HFFc6 (cell line): ENCODE measurements around the gene NCKAP5. TPM values are rescaled to one million over a fixed set of nuclear protein-coding genes. Genes with fewer than 3 reads are reported as not detected.

Experiments used
- DNase-seq: peaks from one replicate; pipeline ENCODE4 v3.0.0-alpha.2; 2018
- H3K27ac Mint-ChIP-seq: 2 replicates; pipeline ENCODE4 v1.8.0; 2020; ENCODE audit warnings: mild to moderate bottlenecking, mixed read lengths
- H3K27me3 Mint-ChIP-seq: 2 replicates; pipeline ENCODE4 v1.8.0; 2021; ENCODE audit warnings: mild to moderate bottlenecking, moderate library complexity, mixed read lengths; ENCODE audit not compliant: insufficient read depth
- H3K36me3 Mint-ChIP-seq: 2 replicates; pipeline ENCODE4 v1.8.0; 2021; ENCODE audit warnings: low read depth, mixed read lengths
- H3K4me1 Mint-ChIP-seq: 2 replicates; pipeline ENCODE4 v1.8.0; 2020; ENCODE audit warnings: low read depth, mixed read lengths
- H3K4me3 Mint-ChIP-seq: 2 replicates; pipeline ENCODE4 v1.8.0; 2020; ENCODE audit warnings: mild to moderate bottlenecking, moderate library complexity, mixed read lengths
- H3K9me3 Mint-ChIP-seq: 2 replicates; pipeline ENCODE4 v1.8.0; 2020; ENCODE audit warnings: mild to moderate bottlenecking, mixed read lengths
- total RNA-seq, 6 experiments: library from RNA; stranded (reverse); fragmentation: NEBNext Ultra II Directional; extraction: Animal tissue kit (Norgen Biotek cat#: 25700); gene quantifications; 2 replicates in 1 of 6; 3 replicates in 5 of 6; pipeline ENCODE4 v1.2.3, GENCODE V29; 2021
- TF ChIP-seq, protein P1 (sequence below): fragments of 200-600 bp; sonication (generic); IDR thresholded peaks from 2 replicates; pipeline ENCODE4 v1.5.0; 2021; ENCODE audit warnings: antibody characterized with exemption, mild to moderate bottlenecking

The NCKAP5 gene
- total RNA-seq, 6 experiments from 2014 or later: 0.31 to 4.0 (median 3.1) TPM

DNA sequence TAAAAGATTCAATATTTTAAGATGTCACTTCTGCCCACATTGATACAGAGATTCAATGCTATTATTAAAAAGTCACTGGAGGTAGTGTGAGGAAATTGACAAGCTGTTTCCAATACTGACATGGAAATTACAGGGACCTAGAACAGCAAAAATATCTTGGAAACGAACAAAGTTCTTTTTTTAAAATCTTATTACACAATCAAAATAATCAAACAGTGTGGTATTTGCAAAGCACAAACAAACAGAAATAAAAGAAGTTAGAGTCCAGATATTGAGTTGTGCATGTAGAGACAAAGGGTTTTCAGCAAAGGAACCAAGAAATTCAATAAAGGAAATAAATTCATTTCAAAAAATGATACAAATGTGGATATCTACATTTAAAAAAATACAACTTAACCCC, 369.6 kb downstream of the NCKAP5 start:
- TF ChIP-seq, protein P1, sequence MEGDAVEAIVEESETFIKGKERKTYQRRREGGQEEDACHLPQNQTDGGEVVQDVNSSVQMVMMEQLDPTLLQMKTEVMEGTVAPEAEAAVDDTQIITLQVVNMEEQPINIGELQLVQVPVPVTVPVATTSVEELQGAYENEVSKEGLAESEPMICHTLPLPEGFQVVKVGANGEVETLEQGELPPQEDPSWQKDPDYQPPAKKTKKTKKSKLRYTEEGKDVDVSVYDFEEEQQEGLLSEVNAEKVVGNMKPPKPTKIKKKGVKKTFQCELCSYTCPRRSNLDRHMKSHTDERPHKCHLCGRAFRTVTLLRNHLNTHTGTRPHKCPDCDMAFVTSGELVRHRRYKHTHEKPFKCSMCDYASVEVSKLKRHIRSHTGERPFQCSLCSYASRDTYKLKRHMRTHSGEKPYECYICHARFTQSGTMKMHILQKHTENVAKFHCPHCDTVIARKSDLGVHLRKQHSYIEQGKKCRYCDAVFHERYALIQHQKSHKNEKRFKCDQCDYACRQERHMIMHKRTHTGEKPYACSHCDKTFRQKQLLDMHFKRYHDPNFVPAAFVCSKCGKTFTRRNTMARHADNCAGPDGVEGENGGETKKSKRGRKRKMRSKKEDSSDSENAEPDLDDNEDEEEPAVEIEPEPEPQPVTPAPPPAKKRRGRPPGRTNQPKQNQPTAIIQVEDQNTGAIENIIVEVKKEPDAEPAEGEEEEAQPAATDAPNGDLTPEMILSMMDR: no peak
- Mint-ChIP-seq H3K27ac (no peak overlapping the region), H3K4me3 (no peak overlapping the region), H3K36me3 (peaks cover 9% of the 10 kb centered on the region; the same call in 1 of the 2 replicates), H3K9me3 (peaks cover 14% of the 10 kb centered on the region; the same call in 1 of the 2 replicates), H3K27me3 (0 out of 2 replicates have a peak, but pooled peaks cover 3% of the 10 kb centered on the region), H3K4me1 (peaks cover 56% of the 10 kb centered on the region)
- DNase-seq: no peak

DNA sequence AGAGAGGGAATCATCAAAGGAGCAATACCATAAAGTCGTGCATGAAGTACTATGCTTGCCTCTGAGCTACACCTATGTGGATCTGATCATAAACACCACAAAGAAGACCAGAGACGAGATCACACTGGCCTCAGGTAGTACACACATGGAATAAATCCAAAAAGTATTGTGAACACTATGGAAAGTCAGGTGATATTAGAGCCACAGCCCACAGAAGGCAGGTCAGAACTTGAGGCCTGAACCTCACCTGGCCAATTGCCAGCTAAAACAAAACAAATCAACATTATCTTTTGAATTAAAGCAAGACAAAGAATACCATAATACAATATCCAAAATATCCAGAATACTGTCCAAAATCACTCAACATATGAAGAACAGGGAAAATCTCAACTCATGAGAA, 371.1 kb downstream of the NCKAP5 start:
- H3K4me1 Mint-ChIP-seq: peaks cover 55% of the 10 kb centered on the region
- DNase-seq: no peak

GRCh38 chr2:133194777-133195335, 373.4 kb downstream of the NCKAP5 start:
- Mint-ChIP-seq H3K27me3 (no peaks in the 10 kb centered on the region), H3K4me1 (peaks cover 34% of the 10 kb centered on the region; the same call in 1 of the 2 replicates), H3K4me3 (no peak overlapping the region), H3K36me3 (peaks cover 4% of the 10 kb centered on the region; the same call in 1 of the 2 replicates), H3K9me3 (peaks cover under 1% of the 10 kb centered on the region; the same call in 1 of the 2 replicates), H3K27ac (no peak overlapping the region)
- TF ChIP-seq, protein P1: no peak
- no peak for DNase-seq

More for the DNA sequence above, 371.1 kb downstream of the NCKAP5 start:
- no peaks in the 10 kb centered on the region for H3K27me3 Mint-ChIP-seq
- no peak overlapping the region for H3K27ac Mint-ChIP-seq
- H3K4me3 Mint-ChIP-seq: no peak overlapping the region
- TF ChIP-seq, protein P1: no peak
- H3K9me3 Mint-ChIP-seq: peaks cover 9% of the 10 kb centered on the region; the same call in 1 of the 2 replicates
- peaks cover 9% of the 10 kb centered on the region; the same call in 1 of the 2 replicates for H3K36me3 Mint-ChIP-seq

DNA sequence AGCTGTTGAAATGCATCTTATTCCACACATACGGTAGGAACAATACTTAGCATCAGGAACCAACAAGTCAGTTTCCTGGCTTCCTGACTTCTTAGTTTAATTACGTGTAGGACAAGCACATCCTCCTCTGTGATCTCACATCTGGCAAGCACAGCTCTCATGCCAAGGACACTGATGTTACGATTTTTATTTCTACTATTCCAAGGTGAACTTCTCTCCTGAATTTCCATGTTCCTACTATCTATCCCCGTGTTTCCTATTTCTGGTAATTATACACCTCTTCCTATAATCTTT, 374.0 kb downstream of the NCKAP5 start:
- Mint-ChIP-seq H3K27ac (no peak overlapping the region), H3K27me3 (no peaks in the 10 kb centered on the region), H3K4me1 (peaks cover 28% of the 10 kb centered on the region; the same call in 1 of the 2 replicates), H3K36me3 (peaks cover 4% of the 10 kb centered on the region; the same call in 1 of the 2 replicates), H3K9me3 (peaks cover 6% of the 10 kb centered on the region), H3K4me3 (no peak overlapping the region)
- TF ChIP-seq, protein P1: no peak
- no peak for DNase-seq

DNA sequence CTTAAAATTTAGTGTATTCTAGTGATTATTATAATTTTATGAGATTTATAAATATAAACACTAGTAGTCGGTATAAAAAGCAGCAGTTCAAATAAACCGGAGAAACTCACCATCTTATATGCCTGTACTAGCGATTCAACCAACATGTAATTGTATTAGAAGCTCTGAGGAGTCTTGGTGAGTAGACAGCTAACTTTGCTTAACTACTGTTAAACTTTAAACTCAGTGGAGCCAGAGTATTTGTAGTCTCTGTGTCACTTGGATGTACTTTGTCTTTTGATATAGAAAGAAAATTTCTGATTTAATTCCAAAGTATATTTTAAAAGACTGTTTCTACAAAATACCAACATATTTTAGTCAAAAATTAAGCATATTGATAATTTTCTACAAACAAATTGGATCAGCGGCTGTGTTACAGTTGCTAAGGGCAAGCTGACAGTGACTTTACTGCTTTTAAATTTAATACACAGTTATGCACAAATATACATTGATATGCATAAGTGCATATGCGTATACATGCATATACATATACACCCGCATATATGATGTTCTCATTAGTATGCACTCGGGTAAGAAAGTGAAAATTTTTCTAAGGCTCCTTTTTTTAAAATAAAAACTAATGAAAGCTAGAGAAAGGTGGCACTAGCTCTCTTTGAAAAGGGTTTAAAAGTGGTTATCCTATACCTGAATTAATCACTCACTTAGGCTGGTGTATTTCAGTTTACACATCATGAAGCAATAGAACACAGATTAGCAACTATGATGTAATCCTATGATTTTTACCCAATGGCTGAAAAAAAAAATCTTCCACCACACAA, 374.5 kb downstream of the NCKAP5 start:
- Mint-ChIP-seq H3K27ac (no peak overlapping the region), H3K4me1 (peaks cover 23% of the 10 kb centered on the region; the same call in 1 of the 2 replicates), H3K4me3 (no peak overlapping the region), H3K9me3 (peaks cover 10% of the 10 kb centered on the region), H3K27me3 (no peaks in the 10 kb centered on the region), H3K36me3 (peaks cover 4% of the 10 kb centered on the region; the same call in 1 of the 2 replicates)
- TF ChIP-seq, protein P1: no peak
- no peak for DNase-seq
